HG03045 (cell line): ENCODE results near the gene NSMCE1.
A peak's percentile ranks its signal among the peaks of the same experiment; 100 is the strongest.

Source experiments
- ATAC-seq: cut with Tn5 transposase; IDR thresholded peaks from one replicate; pipeline ENCODE4 v1.9.1; 2021; ENCODE audit warnings: mild to moderate bottlenecking, moderate library complexity; ENCODE audit not compliant: unreplicated experiment

The NSMCE1 gene

GRCh38 chr16:27268376-27269299 is at the start of gene NSMCE1:
NSMCE1 (minus strand) TSS chr16:27268772; CDS start chr16:27257570, 11,202 bp downstream.
- ATAC-seq: peak; percentile 90

- no peak for ATAC-seq
These were observed 49.3 kb upstream of the NSMCE1 start for GRCh38 chr16:27317738-27318391.

GRCh38 chr16:27317320-27317719 is 48.7 kb upstream of the NSMCE1 start:
- no peak for ATAC-seq

- no peak for ATAC-seq
These were observed 47.6 kb upstream of the NSMCE1 start for GRCh38 chr16:27316038-27316680.

GRCh38 chr16:27315333-27316037 is 46.9 kb upstream of the NSMCE1 start:
- no peak for ATAC-seq

- ATAC-seq: no peak
These were observed 46.4 kb upstream of the NSMCE1 start for GRCh38 chr16:27314986-27315332.

- ATAC-seq: peak; percentile 20
These were observed 45.7 kb upstream of the NSMCE1 start for GRCh38 chr16:27314161-27314723.

GRCh38 chr16:27313422-27314160 is 45.0 kb upstream of the NSMCE1 start, which contains the start of gene IL4R:
IL4R (plus strand) TSS chr16:27313974; CDS start chr16:27340204, 26,230 bp downstream.
- peak; percentile 44 for ATAC-seq

- no peak for ATAC-seq
These were observed 44.2 kb upstream of the NSMCE1 start for GRCh38 chr16:27312580-27313421.

- no peak for ATAC-seq
These were observed 43.3 kb upstream of the NSMCE1 start for GRCh38 chr16:27311897-27312303.

- ATAC-seq: no peak
These were observed 42.9 kb upstream of the NSMCE1 start for GRCh38 chr16:27311448-27311830.

- ATAC-seq: no peak
These were observed 42.2 kb upstream of the NSMCE1 start for GRCh38 chr16:27310576-27311447.

GRCh38 chr16:27308792-27309191 is 40.2 kb upstream of the NSMCE1 start:
- ATAC-seq: no peak

- ATAC-seq: no peak
These were observed 37.4 kb upstream of the NSMCE1 start for GRCh38 chr16:27305839-27306442.

- no peak for ATAC-seq
These were observed 36.5 kb upstream of the NSMCE1 start for GRCh38 chr16:27304881-27305745.

- ATAC-seq: no peak
These were observed 35.5 kb upstream of the NSMCE1 start for GRCh38 chr16:27304102-27304501.
